Left ventricle myocardium superior (tissue), 1 donor: ENCODE measurements around the gene CCL3. TPM values are rescaled to one million over a fixed set of nuclear protein-coding genes. Genes with fewer than 3 reads are reported as not detected.

Source experiments
- ATAC-seq: fragments of 200-7000 bp; cut with Tn5 transposase; one replicate; pipeline ENCODE4 v1.9.1; 2020; ENCODE audit warnings: mild to moderate bottlenecking, moderate library complexity
- DNase-seq: peaks from one replicate; pipeline ENCODE4 v3.0.0-alpha.2; 2020
- intact Hi-C: fragments of 100-400 bp; cut with micrococcal nuclease; formaldehyde crosslinking; loops from one replicate; pipeline ENCODE4 v1.11.0; 2022
- total RNA-seq: library from RNA; stranded (reverse); fragmentation: NEBNext Ultra II Directional; extraction: Animal tissue kit (Norgen Biotek cat#: 25700); gene quantifications from one replicate; pipeline ENCODE4 v1.2.1, GENCODE V29; 2021
- donor health status: DM: no; HTN: yes; CAD: no; lungs with severe emphysema.

CCL3 gene
- total RNA-seq, 1 donor from 2014 or later = not detected

- DNase-seq = no peak
- ATAC-seq = no peak
- intact Hi-C loops = no loop called here
These were observed 29.1 kb downstream of the CCL3 start for GRCh38 chr17:36060816-36061215.

- DNase-seq = no peak
- intact Hi-C loops = no loop called here
- ATAC-seq = no peak
These were observed 30.5 kb downstream of the CCL3 start for GRCh38 chr17:36059406-36059805.

GRCh38 chr17:36057911-36058310, 32.0 kb downstream of the CCL3 start:
- intact Hi-C loops = no loop called here
- no peak for DNase-seq
- no peak for ATAC-seq

- intact Hi-C loops = no loop called here
- ATAC-seq (no peak), DNase-seq (no peak)
These were observed 33.9 kb downstream of the CCL3 start for GRCh38 chr17:36055921-36056520.

- ATAC-seq (no peak), DNase-seq (no peak)
- intact Hi-C loops = no loop called here
These were observed 34.8 kb downstream of the CCL3 start for GRCh38 chr17:36055171-36055570.

GRCh38 chr17:36049643-36050042, 40.3 kb downstream of the CCL3 start:
- no peak for ATAC-seq
- DNase-seq = no peak
- intact Hi-C loops = no loop called here

- intact Hi-C loops = no loop called here
These were observed 41.9 kb downstream of the CCL3 start for GRCh38 chr17:36048066-36048465.

More at GRCh38 chr17:36048066-36048465, 41.9 kb downstream of the CCL3 start:
- ATAC-seq (no peak), DNase-seq (no peak)

Other genes with a start within 250 kb of the CCL3 start
- not detected for gene HEATR9, start 221.3 kb downstream of the CCL3 start, total RNA-seq
- gene CCL5, start 209.8 kb downstream of the CCL3 start, total RNA-seq = 4.2 TPM
- gene RDM1, start 159.4 kb downstream of the CCL3 start, total RNA-seq = not detected
- not detected for gene LYZL6, start 146.4 kb downstream of the CCL3 start, total RNA-seq
- gene CCL16, start 108.6 kb downstream of the CCL3 start, total RNA-seq = not detected
- 8.1 TPM for gene CCL14, start 103.4 kb downstream of the CCL3 start, total RNA-seq
- gene CCL15, start 88.6 kb downstream of the CCL3 start, total RNA-seq = not detected
- gene CCL23, start 72.2 kb downstream of the CCL3 start, total RNA-seq = not detected
- gene CCL18, start 25.9 kb downstream of the CCL3 start, total RNA-seq = 1.4 TPM
- 0.74 TPM for gene CCL4, start 13.7 kb upstream of the CCL3 start, total RNA-seq
- gene TBC1D3B, start 86.5 kb upstream of the CCL3 start, total RNA-seq = 2.8 TPM
- not detected for gene CCL3L1, start 106.6 kb upstream of the CCL3 start, total RNA-seq
- gene CCL4L2, start 120.9 kb upstream of the CCL3 start, total RNA-seq = not detected
- 0.20 TPM for gene TBC1D3I, start 174.4 kb upstream of the CCL3 start, total RNA-seq
- not detected for gene TBC1D3G, start 233.7 kb upstream of the CCL3 start, total RNA-seq